Measurements from ENCODE around the gene LINGO1.
A peak's percentile ranks its signal among the peaks of the same experiment; 100 is the strongest.

LINGO1 gene

GRCh38 chr15:77646104-77646694, 13.5 kb upstream of the LINGO1 start:
- no peak for FAIRE-seq
- DNase-seq (ENCODE audit: insufficient read length, low spot score): no peak
- no peak for TF ChIP-seq POLR2A (IDR thresholded peaks at IDR 0.05; ENCODE audit: low read depth, low read length)

- DNase-seq (ENCODE audit: insufficient read length, low spot score): no peak
- FAIRE-seq: no peak
- TF ChIP-seq POLR2A (IDR thresholded peaks at IDR 0.05; ENCODE audit: low read depth, low read length): no peak
Measured at GRCh38 chr15:77645602-77646001, 12.9 kb upstream of the LINGO1 start.

- FAIRE-seq (no peak), DNase-seq (ENCODE audit: insufficient read length, low spot score) (no peak)
- no peak for TF ChIP-seq POLR2A (IDR thresholded peaks at IDR 0.05; ENCODE audit: low read depth, low read length)
Measured at GRCh38 chr15:77644543-77645247, 12.0 kb upstream of the LINGO1 start.

- DNase-seq (ENCODE audit: insufficient read length, low spot score) (no peak), FAIRE-seq (no peak)
- TF ChIP-seq POLR2A (IDR thresholded peaks at IDR 0.05; ENCODE audit: low read depth, low read length): no peak
Measured at GRCh38 chr15:77643764-77644163, 11.1 kb upstream of the LINGO1 start.

GRCh38 chr15:77642793-77643430, 10.2 kb upstream of the LINGO1 start:
- FAIRE-seq (no peak), DNase-seq (ENCODE audit: insufficient read length, low spot score) (no peak)
- TF ChIP-seq POLR2A (IDR thresholded peaks at IDR 0.05; ENCODE audit: low read depth, low read length): no peak

- DNase-seq (ENCODE audit: insufficient read length, low spot score): no peak
- FAIRE-seq: no peak
- TF ChIP-seq POLR2A (IDR thresholded peaks at IDR 0.05; ENCODE audit: low read depth, low read length): no peak
Measured at GRCh38 chr15:77641999-77642398, 9.3 kb upstream of the LINGO1 start.

GRCh38 chr15:77640615-77641014, 7.9 kb upstream of the LINGO1 start:
- DNase-seq (ENCODE audit: insufficient read length, low spot score) (no peak), FAIRE-seq (no peak)
- TF ChIP-seq POLR2A (IDR thresholded peaks at IDR 0.05; ENCODE audit: low read depth, low read length): no peak

- no peak for DNase-seq (ENCODE audit: insufficient read length, low spot score)
- no peak for TF ChIP-seq POLR2A (IDR thresholded peaks at IDR 0.05; ENCODE audit: low read depth, low read length)
- FAIRE-seq: no peak
Measured at GRCh38 chr15:77639431-77639830, 6.7 kb upstream of the LINGO1 start.

GRCh38 chr15:77637851-77638692, 5.4 kb upstream of the LINGO1 start:
- DNase-seq (ENCODE audit: insufficient read length, low spot score) (no peak), FAIRE-seq (no peak)
- TF ChIP-seq POLR2A (IDR thresholded peaks at IDR 0.05; ENCODE audit: low read depth, low read length): no peak

GRCh38 chr15:77636209-77636608, 3.5 kb upstream of the LINGO1 start:
- DNase-seq (ENCODE audit: insufficient read length, low spot score): no peak

GRCh38 chr15:77634266-77634962, 1.7 kb upstream of the LINGO1 start:
- FAIRE-seq (no peak), DNase-seq (ENCODE audit: insufficient read length, low spot score) (no peak)
- TF ChIP-seq POLR2A (IDR thresholded peaks at IDR 0.05; ENCODE audit: low read depth, low read length): no peak

More at GRCh38 chr15:77636209-77636608, 3.5 kb upstream of the LINGO1 start:
- FAIRE-seq: no peak
- TF ChIP-seq POLR2A (IDR thresholded peaks at IDR 0.05; ENCODE audit: low read depth, low read length): no peak

GRCh38 chr15:77633913-77634265, 1.2 kb upstream of the LINGO1 start:
- peak; percentile 23 for DNase-seq (ENCODE audit: insufficient read length, low spot score)
- no peak for TF ChIP-seq POLR2A (IDR thresholded peaks at IDR 0.05; ENCODE audit: low read depth, low read length)
- FAIRE-seq: no peak

GRCh38 chr15:77633134-77633912, 611 bp upstream of the LINGO1 start:
- DNase-seq (ENCODE audit: insufficient read length, low spot score) (peak; percentile 97), FAIRE-seq (no peak)
- no peak for TF ChIP-seq POLR2A (IDR thresholded peaks at IDR 0.05; ENCODE audit: low read depth, low read length)
